ENCODE measurements around the gene PCYOX1L. TPM values are rescaled to one million over a fixed set of nuclear protein-coding genes. Genes with fewer than 3 reads are reported as not detected.

PCYOX1L gene
- total RNA-seq, 4 donors from 2014 or later: 2.6 to 6.1 (median 3.1) TPM

DNA sequence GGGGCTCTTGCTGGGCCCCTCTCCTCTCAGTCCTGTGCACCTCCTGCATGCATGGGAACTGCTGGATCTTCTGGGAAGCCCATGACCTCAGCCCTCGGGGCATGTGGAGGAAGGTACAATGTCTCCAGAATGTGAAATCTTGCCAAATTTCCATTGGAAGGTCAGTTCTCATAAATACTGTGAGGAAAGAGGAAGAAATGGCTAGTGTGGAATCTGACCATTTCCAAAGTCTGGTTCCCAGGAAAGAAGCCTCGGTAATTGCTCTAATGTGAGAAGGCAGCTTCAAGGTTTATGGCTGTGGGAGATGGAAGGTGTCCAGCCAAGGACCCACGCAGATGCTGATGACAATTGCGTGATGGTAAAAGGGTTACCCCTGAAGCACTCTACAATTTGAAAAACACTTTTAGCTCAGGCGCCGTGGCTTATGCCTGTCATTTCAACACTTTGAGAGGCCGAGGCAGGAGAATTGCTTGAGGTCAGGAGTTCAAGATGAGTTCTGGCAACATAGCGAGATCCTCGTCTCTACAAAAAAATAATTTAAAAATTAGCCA lies 29.3 kb downstream of the PCYOX1L start:
- TF ChIP-seq, protein P1, sequence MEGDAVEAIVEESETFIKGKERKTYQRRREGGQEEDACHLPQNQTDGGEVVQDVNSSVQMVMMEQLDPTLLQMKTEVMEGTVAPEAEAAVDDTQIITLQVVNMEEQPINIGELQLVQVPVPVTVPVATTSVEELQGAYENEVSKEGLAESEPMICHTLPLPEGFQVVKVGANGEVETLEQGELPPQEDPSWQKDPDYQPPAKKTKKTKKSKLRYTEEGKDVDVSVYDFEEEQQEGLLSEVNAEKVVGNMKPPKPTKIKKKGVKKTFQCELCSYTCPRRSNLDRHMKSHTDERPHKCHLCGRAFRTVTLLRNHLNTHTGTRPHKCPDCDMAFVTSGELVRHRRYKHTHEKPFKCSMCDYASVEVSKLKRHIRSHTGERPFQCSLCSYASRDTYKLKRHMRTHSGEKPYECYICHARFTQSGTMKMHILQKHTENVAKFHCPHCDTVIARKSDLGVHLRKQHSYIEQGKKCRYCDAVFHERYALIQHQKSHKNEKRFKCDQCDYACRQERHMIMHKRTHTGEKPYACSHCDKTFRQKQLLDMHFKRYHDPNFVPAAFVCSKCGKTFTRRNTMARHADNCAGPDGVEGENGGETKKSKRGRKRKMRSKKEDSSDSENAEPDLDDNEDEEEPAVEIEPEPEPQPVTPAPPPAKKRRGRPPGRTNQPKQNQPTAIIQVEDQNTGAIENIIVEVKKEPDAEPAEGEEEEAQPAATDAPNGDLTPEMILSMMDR (IDR thresholded peaks at IDR 0.05; ENCODE audit: low read depth): no peak

DNA sequence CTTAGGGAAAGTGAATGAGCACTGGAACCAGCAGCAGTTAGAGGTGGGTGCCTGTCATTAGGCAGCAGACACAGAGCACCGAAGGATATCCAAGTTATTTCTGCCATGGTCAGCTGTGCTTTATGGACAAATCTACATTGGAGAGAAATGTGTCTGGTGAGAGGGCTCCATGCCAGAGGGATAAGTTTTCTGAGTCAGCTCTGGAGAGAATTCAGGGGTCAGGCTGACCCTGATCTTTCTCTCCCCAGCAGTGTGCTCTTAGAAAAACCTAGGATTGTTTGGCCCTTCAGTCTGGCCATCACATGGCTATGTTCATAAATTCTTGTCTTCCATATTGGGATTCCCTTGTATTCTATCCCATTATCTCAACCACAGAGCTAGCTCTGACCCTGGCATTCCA lies 30.1 kb downstream of the PCYOX1L start:
- TF ChIP-seq, protein P1 (IDR thresholded peaks at IDR 0.05; ENCODE audit: low read depth): no peak

DNA sequence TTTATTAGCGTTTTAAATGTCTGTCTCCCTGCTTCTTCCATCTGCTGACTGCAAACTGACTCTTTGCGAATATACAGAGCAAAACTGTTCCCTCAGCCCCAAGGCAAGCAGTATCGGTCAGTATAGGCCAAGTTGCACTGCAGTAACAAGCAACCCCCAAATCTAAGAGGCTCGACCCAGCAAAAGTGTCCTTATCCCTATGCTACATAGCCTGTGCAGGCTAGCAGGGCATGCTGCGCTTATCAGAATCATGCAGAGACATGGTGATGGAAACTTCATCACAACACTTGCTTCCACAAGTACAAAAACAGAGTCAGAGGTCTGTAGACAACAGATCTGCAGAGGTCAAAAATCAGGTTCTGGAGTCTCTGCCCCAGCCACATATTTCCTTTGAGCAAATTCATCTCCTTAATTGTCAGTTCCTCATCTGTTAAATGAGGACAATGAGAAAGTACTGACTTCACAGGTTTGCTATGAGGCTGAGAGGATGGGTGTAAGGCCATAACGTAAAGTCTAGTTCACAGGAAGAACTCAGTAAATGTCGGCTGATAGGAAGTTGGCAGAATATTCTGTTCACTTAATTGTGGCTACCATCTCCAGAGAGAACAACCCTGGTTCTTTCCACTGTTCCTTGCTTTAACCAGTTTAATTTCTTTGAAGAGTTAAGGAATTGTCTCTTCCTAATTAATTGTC lies 30.8 kb downstream of the PCYOX1L start:
- TF ChIP-seq, protein P1 (IDR thresholded peaks at IDR 0.05; ENCODE audit: low read depth): no peak

DNA sequence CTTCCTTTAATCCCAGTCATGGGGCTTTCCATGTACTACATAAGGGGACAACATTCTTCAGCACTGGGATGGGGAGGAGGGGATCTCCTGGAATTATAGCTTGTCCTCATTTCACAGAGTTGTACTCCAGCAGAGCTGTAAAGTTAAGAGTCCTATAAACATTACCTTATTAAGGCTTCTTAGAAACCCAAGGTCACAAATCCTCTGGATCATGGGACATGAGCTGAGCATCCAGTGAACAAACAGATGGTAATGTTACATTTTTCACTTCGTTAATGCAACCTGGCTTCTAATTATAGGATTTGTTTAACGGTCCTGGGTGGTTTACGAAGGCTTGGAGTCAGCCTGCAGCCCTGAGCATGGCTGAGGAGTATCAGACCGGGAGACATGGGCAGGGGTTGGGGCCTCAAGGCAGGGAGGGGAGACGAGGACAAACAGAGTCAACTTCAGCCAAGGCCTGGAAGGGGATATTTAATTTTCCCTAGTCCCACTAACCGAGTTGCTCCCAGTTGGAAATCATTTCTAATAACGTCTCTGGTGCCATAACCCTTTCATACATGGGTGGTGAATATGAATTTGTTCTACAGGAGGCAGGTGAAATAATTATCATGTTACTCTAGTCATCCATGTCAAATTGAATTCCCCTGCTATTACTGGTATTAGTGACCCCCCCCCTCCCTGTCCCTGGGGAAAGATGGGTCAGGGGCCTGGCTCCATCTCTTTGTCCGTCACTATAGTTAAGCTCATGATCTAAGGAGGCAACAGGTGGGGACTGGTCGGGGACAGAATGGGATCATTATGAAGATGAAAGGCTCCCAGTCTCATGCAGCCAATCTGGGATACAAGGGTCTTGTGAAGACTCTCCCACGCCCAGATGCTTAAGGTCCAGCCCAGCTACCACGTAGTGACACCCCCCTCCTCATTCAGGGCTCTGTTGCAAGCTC lies 32.0 kb downstream of the PCYOX1L start:
- TF ChIP-seq, protein P1 (IDR thresholded peaks at IDR 0.05; ENCODE audit: low read depth): no peak

DNA sequence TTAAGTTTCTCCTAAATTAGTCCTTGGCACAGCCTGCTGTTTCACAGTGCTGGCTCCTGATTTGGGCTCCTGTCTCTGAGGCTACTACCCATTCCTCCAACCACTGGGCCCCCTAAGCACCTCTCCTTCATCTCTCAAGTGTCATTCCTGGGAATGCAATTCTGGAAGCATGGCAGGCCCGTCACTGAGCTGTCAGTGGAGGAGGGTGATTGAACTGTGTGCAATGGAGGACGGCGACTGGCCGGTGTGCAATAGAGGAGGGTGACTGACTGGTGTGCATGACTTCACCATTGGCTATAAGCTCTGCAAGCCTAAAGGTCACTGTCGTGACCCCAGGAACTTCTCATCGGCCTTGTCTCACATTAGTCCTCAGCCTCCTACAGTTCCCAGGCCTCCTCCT lies 33.7 kb downstream of the PCYOX1L start:
- TF ChIP-seq, protein P1 (IDR thresholded peaks at IDR 0.05; ENCODE audit: low read depth): no peak

DNA sequence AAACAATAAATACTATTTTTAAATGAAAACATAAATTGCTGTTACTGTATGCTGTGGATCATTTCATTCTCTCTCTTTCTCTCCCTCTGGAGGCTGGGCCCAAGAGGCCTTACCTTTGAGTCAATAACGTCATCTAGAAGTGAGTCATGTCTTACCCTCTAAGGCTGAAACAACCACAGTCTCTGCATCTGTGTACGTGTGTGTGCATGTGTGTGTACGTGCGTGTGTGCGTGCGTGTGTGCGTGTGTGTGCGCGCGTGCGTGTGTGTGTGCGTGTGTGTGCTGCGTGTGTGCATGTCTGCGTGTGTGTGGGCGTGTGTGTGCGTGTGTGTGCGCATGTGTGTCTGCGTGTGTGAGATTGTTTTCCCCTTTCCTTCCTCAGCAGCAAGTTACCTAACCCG lies 34.9 kb downstream of the PCYOX1L start:
- TF ChIP-seq, protein P1 (IDR thresholded peaks at IDR 0.05; ENCODE audit: low read depth): no peak

DNA sequence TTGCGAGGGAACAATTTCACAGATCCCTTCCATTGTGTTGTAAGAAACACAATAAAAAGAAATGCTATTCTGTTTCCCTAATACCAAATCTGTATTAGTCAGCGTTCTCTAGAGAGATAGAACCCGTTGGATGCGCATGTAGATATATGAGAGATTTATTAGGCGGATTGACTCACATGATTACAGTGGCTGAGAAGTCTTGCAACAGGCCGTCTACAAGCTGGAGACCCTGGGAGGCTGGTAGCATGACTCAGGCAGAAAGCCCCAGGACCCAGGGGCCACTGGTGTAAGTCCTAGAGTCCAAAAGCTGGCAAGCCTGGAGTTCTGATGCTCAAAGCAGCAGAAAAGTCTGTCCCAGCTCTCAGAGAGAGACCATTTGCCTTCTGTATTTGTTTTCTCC lies 39.7 kb downstream of the PCYOX1L start:
- TF ChIP-seq, protein P1 (IDR thresholded peaks at IDR 0.05; ENCODE audit: low read depth): no peak
